Mucosa of stomach (tissue), 1 donor: ENCODE measurements around the gene SEBOX.
A peak's percentile ranks its signal among the peaks of the same experiment; 100 is the strongest.

ENCODE experiments used
- H3K27me3 ChIP-seq: one replicate; pipeline ENCODE4 v1.7.0; 2013; ENCODE audit warnings: mild to moderate bottlenecking, low read length; ENCODE audit not compliant: control insufficient read depth, insufficient read depth
- H3K36me3 ChIP-seq: one replicate; pipeline ENCODE4 v1.7.0; 2013; ENCODE audit warnings: low read length; ENCODE audit not compliant: control insufficient read depth, insufficient read depth
- H3K4me1 ChIP-seq: one replicate; pipeline ENCODE4 v1.7.0; 2013; ENCODE audit warnings: mild to moderate bottlenecking, low read length; ENCODE audit not compliant: control insufficient read depth, insufficient read depth
- H3K4me3 ChIP-seq: one replicate; pipeline ENCODE4 v1.7.0; 2013; ENCODE audit warnings: low read length
- H3K9ac ChIP-seq: one replicate; pipeline ENCODE4 v1.7.0; 2013; ENCODE audit warnings: mild to moderate bottlenecking, low read length, moderate library complexity
- H3K9me3 ChIP-seq: one replicate; pipeline ENCODE4 v1.7.0; 2013; ENCODE audit warnings: mild to moderate bottlenecking, low read length, moderate library complexity; ENCODE audit not compliant: control insufficient read depth
- donor health status: Pancreatic carcinoma.

The SEBOX gene

DNA sequence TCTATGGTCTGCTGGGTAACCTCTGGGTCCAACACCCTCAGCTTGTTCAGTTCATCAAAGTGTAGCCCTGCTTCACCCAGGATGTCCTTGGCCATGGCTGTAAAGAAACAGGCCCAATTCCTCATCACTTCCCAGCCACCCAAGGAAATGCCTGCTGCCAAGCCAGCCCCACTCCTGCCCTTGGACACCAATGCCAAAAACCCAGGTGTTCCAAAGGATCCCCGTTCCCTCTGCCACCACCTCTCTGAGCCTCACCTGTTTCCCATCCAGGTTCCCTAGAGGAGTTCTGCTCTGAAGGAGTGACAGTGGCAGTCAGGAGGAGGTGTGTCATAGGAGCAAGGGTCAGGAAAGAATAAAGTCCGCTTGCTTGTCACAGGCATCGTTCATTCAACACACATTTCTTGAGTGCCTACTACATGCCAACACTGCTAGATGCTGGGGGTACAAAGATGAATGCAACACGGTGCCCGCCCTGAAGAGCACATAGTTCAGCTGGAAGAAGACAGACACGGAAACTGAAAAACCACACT is 33.0 kb downstream of the SEBOX start:
- Histone ChIP-seq H3K9me3 (no peaks in the 10 kb centered on the region), H3K36me3 (peaks cover 17% of the 10 kb centered on the region), H3K9ac (no peak overlapping the region), H3K4me3 (no peak overlapping the region), H3K4me1 (peaks cover 18% of the 10 kb centered on the region), H3K27me3 (no peaks in the 10 kb centered on the region)

DNA sequence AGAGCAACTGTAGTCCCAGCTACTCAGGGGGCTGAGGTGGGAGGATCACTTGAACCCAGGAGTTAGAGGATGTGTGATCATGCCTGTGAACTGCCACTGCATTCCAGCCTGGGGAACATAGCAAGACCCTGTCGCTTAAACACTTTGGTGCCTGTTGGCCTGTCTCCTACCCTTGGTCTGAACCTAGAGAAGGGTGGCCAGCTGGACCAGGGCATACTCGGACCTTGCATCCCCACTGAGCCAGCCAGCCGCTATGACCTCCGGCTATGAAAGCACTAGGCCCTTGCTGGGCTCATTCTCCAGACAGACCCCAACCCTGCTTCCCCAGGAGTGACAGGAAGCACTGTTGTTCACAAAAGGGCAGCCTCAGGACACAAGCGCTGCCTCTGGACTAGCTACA is 34.3 kb downstream of the SEBOX start:
- no peak overlapping the region for H3K9ac ChIP-seq
- no peaks in the 10 kb centered on the region for H3K27me3 ChIP-seq
- H3K4me1 ChIP-seq: peaks cover 23% of the 10 kb centered on the region
- no peaks in the 10 kb centered on the region for H3K9me3 ChIP-seq
- H3K36me3 ChIP-seq: peaks cover 17% of the 10 kb centered on the region
- no peak overlapping the region for H3K4me3 ChIP-seq

DNA sequence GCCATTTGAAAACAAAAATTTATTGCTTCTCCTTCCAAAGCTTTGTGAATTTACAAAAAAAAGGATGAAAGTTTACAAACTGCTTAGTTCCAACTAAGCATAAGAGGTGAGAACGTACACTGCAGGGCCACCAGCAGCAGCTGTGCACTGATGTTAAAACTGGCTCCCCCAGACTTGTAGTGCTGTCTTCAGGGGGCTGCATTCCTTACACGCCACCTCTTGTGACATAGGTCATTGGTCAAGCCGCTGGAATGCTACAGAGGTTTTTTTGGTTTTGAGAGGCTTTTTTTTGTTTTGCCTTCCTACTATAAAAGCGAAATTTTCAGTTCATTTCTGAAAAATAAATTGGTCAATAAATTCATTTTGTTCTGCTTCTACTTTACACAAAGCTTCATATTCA is 36.7 kb downstream of the SEBOX start:
- Histone ChIP-seq H3K4me3 (no peak overlapping the region), H3K9ac (no peak overlapping the region), H3K36me3 (peaks cover 17% of the 10 kb centered on the region), H3K27me3 (no peaks in the 10 kb centered on the region), H3K4me1 (peaks cover 31% of the 10 kb centered on the region), H3K9me3 (no peaks in the 10 kb centered on the region)

DNA sequence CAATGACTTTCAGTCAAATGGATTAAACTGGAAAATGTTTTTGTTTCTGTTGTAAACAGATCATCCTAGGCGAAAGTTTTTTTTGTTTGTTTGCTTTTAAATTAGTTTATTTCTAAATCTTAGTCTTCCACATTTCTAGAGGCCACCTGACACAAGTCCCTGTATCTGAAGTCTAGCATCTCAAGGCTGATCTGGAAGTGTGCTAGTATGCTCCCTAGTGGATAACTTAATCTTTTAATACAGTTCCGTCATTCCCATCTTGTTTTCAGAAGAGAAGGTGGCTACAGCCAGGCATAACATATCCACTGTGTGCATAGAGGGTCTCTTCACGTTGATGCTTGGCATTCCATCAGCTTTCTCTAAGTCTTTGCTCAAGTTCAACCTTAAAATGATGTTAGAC is 37.3 kb downstream of the SEBOX start:
- H3K9me3 ChIP-seq: no peaks in the 10 kb centered on the region
- no peak overlapping the region for H3K4me3 ChIP-seq
- no peaks in the 10 kb centered on the region for H3K27me3 ChIP-seq
- peaks cover 37% of the 10 kb centered on the region for H3K4me1 ChIP-seq
- peaks cover 17% of the 10 kb centered on the region for H3K36me3 ChIP-seq
- H3K9ac ChIP-seq: no peak overlapping the region

DNA sequence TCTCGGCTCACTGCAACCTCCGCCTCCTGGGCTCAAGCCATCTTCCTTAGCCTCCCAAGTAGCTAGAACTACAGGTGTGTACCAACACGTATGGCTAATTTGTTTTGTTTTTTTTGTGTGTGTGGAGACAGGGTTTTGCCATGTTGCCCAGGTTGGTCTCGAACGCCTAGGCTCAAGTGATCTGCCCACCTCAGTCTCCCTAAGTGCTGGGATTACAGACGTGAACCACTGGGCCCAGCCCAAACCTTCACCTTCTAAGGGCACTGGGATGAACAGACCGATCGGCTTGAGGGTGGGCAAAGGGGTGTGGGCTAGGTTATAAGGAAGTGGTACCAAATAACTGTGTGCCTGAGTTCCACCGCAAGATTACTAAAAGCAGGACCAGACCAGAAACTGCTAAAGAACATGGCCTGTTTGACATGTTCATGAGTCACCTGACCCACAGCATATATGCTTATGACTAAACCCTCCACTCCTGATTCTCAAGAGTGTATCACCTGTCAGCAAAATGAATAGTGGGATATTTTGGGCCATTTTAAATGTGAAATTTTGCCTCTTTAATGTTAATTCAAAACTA is 37.9 kb downstream of the SEBOX start:
- H3K9ac ChIP-seq: no peak overlapping the region

DNA sequence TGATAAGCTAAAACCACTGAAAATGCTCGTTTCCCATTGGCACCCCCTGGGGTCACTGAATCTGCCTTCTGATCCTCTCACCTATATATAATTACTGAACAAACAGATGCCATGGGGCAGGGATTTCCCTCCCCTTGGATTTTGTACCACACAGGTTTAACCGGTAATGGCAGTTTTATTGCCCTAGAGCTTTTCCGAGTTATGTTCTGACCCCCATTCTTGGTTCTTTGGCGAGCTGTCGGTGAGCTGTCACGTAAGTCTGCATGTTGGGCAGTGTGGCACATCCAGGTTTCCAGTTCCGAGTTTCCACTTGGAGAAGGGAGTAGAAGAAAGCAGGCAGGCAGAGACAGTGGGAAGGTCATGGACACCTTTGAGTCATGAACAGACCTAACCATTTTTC is 38.9 kb downstream of the SEBOX start:
- H3K4me3 ChIP-seq: no peak overlapping the region
- H3K4me1 ChIP-seq: peaks cover 38% of the 10 kb centered on the region
- H3K27me3 ChIP-seq: no peaks in the 10 kb centered on the region
- H3K9ac ChIP-seq: no peak overlapping the region
- peaks cover 8% of the 10 kb centered on the region for H3K36me3 ChIP-seq
- no peaks in the 10 kb centered on the region for H3K9me3 ChIP-seq

More for the DNA sequence above, 37.9 kb downstream of the SEBOX start:
- Histone ChIP-seq H3K36me3 (peaks cover 17% of the 10 kb centered on the region), H3K9me3 (no peaks in the 10 kb centered on the region), H3K27me3 (no peaks in the 10 kb centered on the region), H3K4me1 (peaks cover 38% of the 10 kb centered on the region), H3K4me3 (no peak overlapping the region)

DNA sequence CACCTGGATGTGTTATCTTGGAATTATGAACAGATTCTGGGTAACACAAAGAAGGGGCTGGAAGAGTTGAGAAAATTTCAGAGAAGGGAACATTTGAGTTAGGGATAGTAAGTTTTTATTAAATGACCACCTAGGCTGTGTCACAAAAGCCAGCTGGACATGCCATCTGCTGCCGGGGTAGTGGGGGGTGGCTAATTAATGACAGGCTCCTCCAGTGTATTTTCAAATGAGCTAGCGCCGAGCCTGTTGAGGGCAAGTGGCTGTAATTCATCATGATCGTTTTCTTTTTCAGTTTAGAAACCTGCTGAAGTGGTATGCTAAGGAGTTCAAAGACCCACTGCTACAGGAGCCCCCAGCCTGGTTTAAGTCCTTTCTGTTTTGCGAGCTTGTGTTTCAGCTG is 39.8 kb downstream of the SEBOX start:
- Histone ChIP-seq H3K4me3 (no peak overlapping the region), H3K9ac (no peak overlapping the region), H3K4me1 (peaks cover 45% of the 10 kb centered on the region), H3K36me3 (peaks cover 4% of the 10 kb centered on the region), H3K27me3 (no peaks in the 10 kb centered on the region), H3K9me3 (no peaks in the 10 kb centered on the region)

DNA sequence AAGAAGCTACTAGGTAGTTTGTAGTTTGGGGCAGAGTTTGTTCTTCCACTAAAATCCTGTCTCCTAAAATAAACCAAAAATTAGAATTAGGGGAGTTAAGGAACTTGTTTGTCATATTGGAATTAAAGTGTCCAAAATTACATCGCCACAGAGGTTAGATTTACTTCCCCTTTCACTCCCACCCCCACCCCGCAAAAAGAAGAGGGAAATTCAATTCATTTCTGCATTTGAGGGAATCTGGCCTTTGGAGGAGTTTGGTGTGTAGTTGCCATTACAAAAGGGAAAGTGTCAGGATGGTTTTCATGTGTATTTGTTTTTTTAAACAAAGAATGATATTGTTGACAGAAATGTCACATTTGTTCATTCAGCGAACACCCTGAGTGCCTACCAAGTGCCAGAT is 40.2 kb downstream of the SEBOX start:
- H3K9ac ChIP-seq: peak overlapping the region; percentile 29
- no peaks in the 10 kb centered on the region for H3K27me3 ChIP-seq
- no peak overlapping the region for H3K4me3 ChIP-seq
- H3K4me1 ChIP-seq: peaks cover 49% of the 10 kb centered on the region
- peaks cover 4% of the 10 kb centered on the region for H3K36me3 ChIP-seq
- H3K9me3 ChIP-seq: no peaks in the 10 kb centered on the region

DNA sequence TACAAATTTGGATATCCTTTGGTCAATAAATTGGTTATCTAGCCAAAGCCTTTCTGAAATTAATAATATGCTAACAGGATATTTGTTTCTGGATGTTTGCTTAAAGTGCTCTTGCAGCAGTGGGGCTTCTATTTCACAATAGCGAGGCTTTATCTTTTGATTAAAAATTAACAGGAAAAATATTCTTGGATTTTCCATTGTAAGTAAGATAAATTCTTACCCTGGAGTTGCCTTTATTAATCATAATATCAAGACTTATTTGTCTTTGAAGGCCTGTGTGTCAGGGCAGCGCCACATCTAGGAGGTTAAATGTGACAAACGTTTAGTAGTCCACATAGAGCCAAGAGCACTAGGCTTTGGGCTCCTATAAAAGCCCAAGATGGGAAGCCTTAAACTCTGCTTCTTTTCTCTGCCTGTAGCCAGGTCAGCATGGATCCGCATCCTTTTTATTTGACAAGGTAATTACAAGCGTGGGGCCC is 40.7 kb downstream of the SEBOX start:
- Histone ChIP-seq H3K36me3 (peaks cover 4% of the 10 kb centered on the region), H3K4me1 (peaks cover 49% of the 10 kb centered on the region), H3K9me3 (no peaks in the 10 kb centered on the region), H3K4me3 (no peak overlapping the region), H3K9ac (peak overlapping the region; percentile 29), H3K27me3 (no peaks in the 10 kb centered on the region)

DNA sequence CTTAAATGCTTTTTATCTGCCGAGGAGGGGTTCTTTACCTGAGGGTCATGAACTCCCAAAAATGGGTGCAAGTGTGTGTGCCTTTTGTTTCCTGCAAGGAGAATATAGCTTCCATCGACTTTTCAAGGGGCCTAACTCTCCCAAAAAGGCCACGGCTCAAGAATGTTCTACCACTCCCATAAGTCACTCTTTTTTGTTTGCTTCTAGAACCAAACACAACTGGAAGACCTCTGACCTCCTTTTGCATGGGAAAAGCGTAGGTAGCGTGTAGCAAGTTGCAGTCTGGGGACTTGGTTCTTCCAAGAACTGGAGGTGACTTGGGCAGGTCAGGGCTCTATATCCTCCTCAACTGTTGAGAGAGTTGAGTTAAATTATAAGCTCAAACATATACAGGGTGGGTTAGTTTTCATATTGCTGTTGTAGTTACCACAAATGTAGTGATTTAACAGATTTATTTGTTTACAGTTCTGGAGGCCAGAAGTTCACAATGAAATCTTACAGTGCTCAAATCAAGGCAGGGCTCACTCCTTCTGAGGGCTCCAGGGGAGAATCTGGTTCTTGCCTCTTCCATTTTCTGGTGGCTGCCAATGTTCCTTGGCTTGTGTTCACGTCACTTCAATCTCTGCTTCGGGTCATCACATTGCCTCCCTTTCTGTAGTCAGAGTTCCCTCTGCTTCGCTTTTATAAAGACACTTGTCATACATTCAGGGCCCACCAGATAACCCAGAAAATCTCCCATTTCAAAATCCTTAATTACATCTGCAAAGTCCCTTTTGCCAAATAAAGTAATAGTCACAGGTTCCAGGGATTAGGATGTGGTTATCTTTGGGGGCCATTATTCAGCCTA is 44.6 kb downstream of the SEBOX start:
- Histone ChIP-seq H3K9me3 (no peaks in the 10 kb centered on the region), H3K36me3 (no peaks in the 10 kb centered on the region), H3K9ac (no peak overlapping the region), H3K27me3 (no peaks in the 10 kb centered on the region), H3K4me3 (no peak overlapping the region), H3K4me1 (peaks cover 45% of the 10 kb centered on the region)

DNA sequence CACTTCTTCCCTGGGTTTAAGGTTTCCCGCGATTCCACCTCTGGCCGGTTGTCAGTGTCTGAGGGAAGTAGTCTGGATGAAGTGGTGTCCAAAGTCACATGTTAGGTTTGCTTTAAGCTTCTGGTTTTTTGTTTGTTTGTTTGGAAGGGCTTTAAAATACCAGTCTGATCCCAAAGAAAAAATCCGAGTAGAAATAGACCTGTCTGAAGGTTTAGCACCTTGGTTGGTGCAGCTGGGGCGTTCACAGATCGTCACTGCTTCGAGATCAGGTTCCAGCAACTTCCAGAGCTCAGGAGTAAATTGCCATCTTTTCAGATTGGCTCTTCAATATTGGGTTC is 45.4 kb downstream of the SEBOX start:
- peaks cover 36% of the 10 kb centered on the region for H3K4me1 ChIP-seq
- H3K27me3 ChIP-seq: no peaks in the 10 kb centered on the region
- peak overlapping the region; percentile 21 for H3K4me3 ChIP-seq
- peak overlapping the region; percentile 45 for H3K9ac ChIP-seq
- no peaks in the 10 kb centered on the region for H3K9me3 ChIP-seq
- H3K36me3 ChIP-seq: no peaks in the 10 kb centered on the region

DNA sequence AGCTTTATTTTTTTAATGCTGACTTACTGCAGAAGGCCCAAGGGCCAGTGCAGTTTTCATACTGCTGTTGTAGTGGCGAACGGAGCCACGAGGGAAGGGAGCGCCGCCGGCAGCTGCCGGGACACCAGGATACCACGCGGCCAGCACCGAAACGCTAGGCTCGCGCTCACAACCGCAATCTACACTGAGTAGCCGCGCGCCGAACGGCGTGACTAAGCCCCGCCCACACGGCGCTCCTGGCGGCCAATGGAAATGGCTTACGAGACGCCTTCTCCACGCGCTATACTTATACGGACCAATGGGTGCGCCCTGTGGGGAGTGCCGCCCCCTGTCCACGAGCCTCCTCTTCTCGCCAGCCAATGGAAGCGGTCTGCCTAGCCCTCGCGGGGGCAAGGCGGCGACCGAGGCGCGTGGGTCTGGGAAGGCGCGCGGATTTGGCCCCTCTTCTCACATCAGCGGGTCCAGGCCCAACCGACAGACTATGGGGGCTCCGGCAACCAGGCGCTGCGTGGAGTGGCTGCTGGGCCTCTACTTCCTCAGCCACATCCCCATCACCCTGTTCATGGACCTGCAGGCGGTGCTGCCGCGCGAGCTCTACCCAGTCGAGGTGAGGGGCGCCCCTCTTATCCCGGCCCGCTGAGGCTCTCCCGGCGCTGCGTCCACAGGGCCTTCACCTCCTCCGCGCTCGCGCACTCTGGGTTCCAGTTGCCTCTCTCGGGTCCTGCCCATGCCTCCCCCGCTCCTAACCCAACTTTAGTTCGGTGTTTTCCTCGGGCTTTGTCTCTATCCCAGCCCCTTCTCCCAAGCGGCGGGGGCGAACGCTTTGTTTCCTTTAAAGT is 46.0 kb downstream of the SEBOX start, which contains the start of gene TMEM97:
TSS of gene TMEM97 (plus strand) at position 442 of the 839 bp plus-strand sequence. CDS start at position 482, 40 bp downstream.
- Histone ChIP-seq H3K4me3 (peak within 1 kb of the TSS; percentile 21), H3K36me3 (no peaks in the 10 kb centered on the region), H3K9me3 (no peaks in the 10 kb centered on the region), H3K27me3 (no peaks in the 10 kb centered on the region), H3K4me1 (peaks cover 31% of the 10 kb centered on the region), H3K9ac (peak within 1 kb of the TSS; percentile 45)
